CD4-positive, alpha-beta T cell (primary cell): ENCODE measurements around the gene C2CD4D. TPM values are rescaled to one million over a fixed set of nuclear protein-coding genes. Genes with fewer than 3 reads are reported as not detected.
"Not testable (repeated sequence)": the region's sequence is repeated elsewhere in the genome, so short reads cannot be mapped to it uniquely, and the experiment has no call there.

Experiments used
- ATAC-seq: fragments of 200-7000 bp; cut with Tn5 transposase; one replicate; pipeline ENCODE4 v1.10.0; 2022; ENCODE audit warnings: mild to moderate bottlenecking; ENCODE audit not compliant: poor library complexity
- CTCF ChIA-PET: fragments of 350-600 bp; sonication (Branson Sonifier 250); formaldehyde crosslinking; loops from one replicate; lab custom pipeline; 2021; ENCODE audit warnings: antibody characterized with exemption, inconsistent platforms; lab: Charles Lee
- POLR2A ChIA-PET: fragments of 350-600 bp; sonication (Branson Sonifier 250); formaldehyde crosslinking; loops from one replicate; lab custom pipeline; 2021; ENCODE audit warnings: antibody characterized with exemption, inconsistent platforms; lab: Charles Lee
- DNase-seq, 14 experiments: peaks; one replicate each; pipeline ENCODE4 v3.0.0-alpha.2; 2013 to 2020; ENCODE audit warnings: mixed read lengths in 2 of 14
- H3K27ac ChIP-seq, 2 donors: one replicate each; pipeline versions ENCODE4 v1.5.1 to v1.7.0; 2013; ENCODE audit warnings: low read length in 2 of 2, low read depth in 1 of 2, mild to moderate bottlenecking in 1 of 2
- H3K27me3 ChIP-seq, 2 experiments: 1 replicate in 1 of 2; 2 replicates in 1 of 2; pipeline versions ENCODE4 v1.6.1 to v1.7.0; 2013; ENCODE audit warnings: low read length in 2 of 2, control low read depth in 1 of 2, mild to moderate bottlenecking in 1 of 2, moderate library complexity in 1 of 2; ENCODE audit not compliant: insufficient read depth in 2 of 2, control insufficient read depth in 1 of 2
- H3K36me3 ChIP-seq: one replicate; pipeline ENCODE4 v1.6.1; 2013; ENCODE audit warnings: low read length, control low read depth; ENCODE audit not compliant: insufficient read depth
- H3K4me1 ChIP-seq: one replicate; pipeline ENCODE4 v1.6.1; 2013; ENCODE audit warnings: low read length, control low read depth; ENCODE audit not compliant: insufficient read depth
- H3K4me3 ChIP-seq: one replicate; pipeline ENCODE4 v1.5.1; 2013; ENCODE audit warnings: mild to moderate bottlenecking, low read length, moderate library complexity
- H3K9me3 ChIP-seq, 2 experiments: 1 replicate in 1 of 2; 2 replicates in 1 of 2; pipeline versions ENCODE4 v1.6.1 to v1.7.0; 2013; ENCODE audit warnings: low read length in 2 of 2, mild to moderate bottlenecking in 2 of 2, control low read depth in 1 of 2, moderate library complexity in 1 of 2; ENCODE audit not compliant: control insufficient read depth in 1 of 2, insufficient read depth in 1 of 2
- H3K27ac Mint-ChIP-seq: one replicate; pipeline ENCODE4 v1.8.0; 2020; ENCODE audit warnings: mixed read lengths
- H3K27me3 Mint-ChIP-seq: one replicate; pipeline ENCODE4 v1.8.0; 2021; ENCODE audit warnings: mixed read lengths
- H3K36me3 Mint-ChIP-seq: one replicate; pipeline ENCODE4 v1.8.0; 2021; ENCODE audit warnings: low read depth, mixed read lengths
- H3K4me1 Mint-ChIP-seq: one replicate; pipeline ENCODE4 v1.8.0; 2021; ENCODE audit warnings: low read depth, mixed read lengths
- H3K4me3 Mint-ChIP-seq: one replicate; pipeline ENCODE4 v1.8.0; 2020; ENCODE audit warnings: mild to moderate bottlenecking, mixed read lengths
- H3K9me3 Mint-ChIP-seq: one replicate; pipeline ENCODE4 v1.8.0; 2020; ENCODE audit warnings: mixed read lengths
- intact Hi-C, 2 experiments: fragments of 100-400 bp; cut with DNase I in 1 of 2; cut with micrococcal nuclease in 1 of 2; formaldehyde crosslinking; loops; one replicate each; pipeline versions ENCODE4 v1.15.1 to v1.9.0; 2023 to 2025; cut with DNase I, micrococcal nuclease
- total RNA-seq, 174 experiments: library from RNA in 2 of 174; stranded (reverse) in 2 of 174; gene quantifications; one replicate each; pipeline ENCODE4 v1.2.3 and lab custom pipeline; 2021 to 2026
- TF ChIP-seq, protein P1 (sequence below): fragments of 200-600 bp; IDR thresholded peaks from one replicate; pipeline ENCODE4 v1.8.0; 2022; ENCODE audit warnings: antibody characterized with exemption, mild to moderate bottlenecking

C2CD4D gene
- total RNA-seq, 2 experiments from 2014 or later = 0.75 to 0.88 TPM

DNA sequence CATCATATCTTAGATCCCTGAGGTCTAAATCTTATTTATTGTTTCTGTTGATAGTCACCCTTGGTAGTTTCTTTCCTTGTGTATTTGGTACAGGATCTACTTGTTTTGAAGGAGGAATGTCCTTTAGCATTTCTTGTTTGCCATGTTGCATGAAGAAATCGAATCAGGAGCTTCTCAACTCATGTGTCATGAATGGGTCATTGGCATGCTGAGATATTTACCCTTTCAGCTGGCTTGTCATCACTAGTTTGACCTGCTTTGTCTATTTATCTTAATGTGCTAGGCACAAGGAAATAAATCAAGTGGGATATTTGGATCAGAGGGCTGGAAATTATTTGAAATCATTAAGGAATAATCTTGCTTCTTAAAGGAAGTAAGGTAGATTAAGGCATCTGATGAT is 45.9 kb upstream of the C2CD4D start:
- intact Hi-C loops = no loop called here
- H3K4me1 ChIP-seq = peaks cover 2% of the 10 kb centered on the region
- ChIA-PET CTCF (no interaction called here), POLR2A (interaction anchor here (0.9 to 1.0 kb wide), 2 partner anchors 10 to 13 kb away, joined by 3 to 4 read pairs; no protein-coding TSS in a partner anchor)
- H3K36me3 ChIP-seq = peaks cover 38% of the 10 kb centered on the region
- no peak overlapping the region for H3K27ac ChIP-seq
- H3K9me3 Mint-ChIP-seq = no peaks in the 10 kb centered on the region
- DNase-seq (no peak), ATAC-seq (no peak)
- H3K4me3 ChIP-seq = no peak overlapping the region
- no peaks in the 10 kb centered on the region for H3K9me3 ChIP-seq
- H3K36me3 Mint-ChIP-seq = peaks cover 73% of the 10 kb centered on the region
- H3K27me3 Mint-ChIP-seq = no peaks in the 10 kb centered on the region
- no peak overlapping the region for H3K4me3 Mint-ChIP-seq
- TF ChIP-seq, protein P1, sequence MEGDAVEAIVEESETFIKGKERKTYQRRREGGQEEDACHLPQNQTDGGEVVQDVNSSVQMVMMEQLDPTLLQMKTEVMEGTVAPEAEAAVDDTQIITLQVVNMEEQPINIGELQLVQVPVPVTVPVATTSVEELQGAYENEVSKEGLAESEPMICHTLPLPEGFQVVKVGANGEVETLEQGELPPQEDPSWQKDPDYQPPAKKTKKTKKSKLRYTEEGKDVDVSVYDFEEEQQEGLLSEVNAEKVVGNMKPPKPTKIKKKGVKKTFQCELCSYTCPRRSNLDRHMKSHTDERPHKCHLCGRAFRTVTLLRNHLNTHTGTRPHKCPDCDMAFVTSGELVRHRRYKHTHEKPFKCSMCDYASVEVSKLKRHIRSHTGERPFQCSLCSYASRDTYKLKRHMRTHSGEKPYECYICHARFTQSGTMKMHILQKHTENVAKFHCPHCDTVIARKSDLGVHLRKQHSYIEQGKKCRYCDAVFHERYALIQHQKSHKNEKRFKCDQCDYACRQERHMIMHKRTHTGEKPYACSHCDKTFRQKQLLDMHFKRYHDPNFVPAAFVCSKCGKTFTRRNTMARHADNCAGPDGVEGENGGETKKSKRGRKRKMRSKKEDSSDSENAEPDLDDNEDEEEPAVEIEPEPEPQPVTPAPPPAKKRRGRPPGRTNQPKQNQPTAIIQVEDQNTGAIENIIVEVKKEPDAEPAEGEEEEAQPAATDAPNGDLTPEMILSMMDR = no peak
- H3K27ac Mint-ChIP-seq = no peak overlapping the region
- H3K27me3 ChIP-seq = no peaks in the 10 kb centered on the region
- H3K4me1 Mint-ChIP-seq = peaks cover 17% of the 10 kb centered on the region

DNA sequence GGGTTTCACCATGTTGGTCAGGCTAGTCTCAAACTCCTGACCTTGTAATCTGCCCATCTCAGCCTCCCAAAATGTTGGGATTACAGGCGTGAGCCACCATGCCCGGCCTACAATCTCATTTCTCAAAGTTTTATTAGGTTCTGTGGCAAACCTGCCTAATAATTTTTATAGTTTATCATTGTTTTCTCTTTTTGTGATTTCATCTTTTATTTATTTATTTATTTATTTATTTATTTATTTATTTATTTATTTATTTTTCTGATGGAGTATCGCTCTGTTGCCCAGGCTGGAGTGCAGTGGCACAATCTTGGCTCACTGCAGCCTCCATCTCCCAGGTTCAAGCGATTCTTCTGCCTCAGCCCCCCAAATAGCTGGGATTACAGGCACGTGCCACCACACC is 45.3 kb upstream of the C2CD4D start:
- H3K27ac ChIP-seq, CTCF ChIA-PET, H3K27me3 ChIP-seq, H3K27me3 Mint-ChIP-seq, DNase-seq, H3K9me3 Mint-ChIP-seq, H3K4me3 Mint-ChIP-seq, H3K9me3 ChIP-seq, H3K27ac Mint-ChIP-seq, ATAC-seq, H3K4me3 ChIP-seq, H3K4me1 ChIP-seq: not testable (repeated sequence)
- POLR2A ChIA-PET = interaction anchor here (0.9 to 1.5 kb wide), 2 partner anchors 10 to 14 kb away, joined by 3 read pairs; no protein-coding TSS in a partner anchor
- peaks cover 38% of the 10 kb centered on the region for H3K36me3 ChIP-seq
- peaks cover 13% of the 10 kb centered on the region for H3K4me1 Mint-ChIP-seq
- H3K36me3 Mint-ChIP-seq = peaks cover 67% of the 10 kb centered on the region
- intact Hi-C loops = loop anchor here in 1 of 2 experiments (5.0 kb wide), 1 partner anchor 32 kb away; no protein-coding TSS in a partner anchor

DNA sequence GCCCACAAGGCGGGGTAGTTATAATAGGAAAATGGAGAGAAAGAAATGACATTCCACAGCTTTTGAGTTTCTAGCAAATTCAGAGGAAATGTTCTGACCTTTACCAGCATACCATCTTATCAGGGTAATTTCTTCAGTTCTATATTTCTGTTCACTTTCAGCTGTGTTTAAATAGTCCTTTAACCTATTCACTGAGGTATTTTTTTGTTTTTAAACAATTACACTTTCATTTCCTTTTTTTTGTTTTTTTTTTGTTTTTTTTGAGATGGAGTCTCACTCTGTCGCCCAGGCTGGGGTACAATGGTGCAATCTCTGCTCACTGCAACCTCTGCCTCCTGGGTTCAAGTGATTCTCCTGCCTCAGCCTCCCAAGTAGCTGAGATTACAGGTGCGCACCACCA is 44.8 kb upstream of the C2CD4D start:
- H3K27me3 Mint-ChIP-seq, H3K9me3 Mint-ChIP-seq, ATAC-seq, H3K4me3 ChIP-seq, H3K4me1 ChIP-seq, CTCF ChIA-PET, H3K4me3 Mint-ChIP-seq, H3K27me3 ChIP-seq, H3K9me3 ChIP-seq, DNase-seq, H3K27ac ChIP-seq, H3K27ac Mint-ChIP-seq: not testable (repeated sequence)
- intact Hi-C loops = loop anchor here in 1 of 2 experiments (5.0 kb wide), 1 partner anchor 33 kb away; no protein-coding TSS in a partner anchor
- H3K36me3 Mint-ChIP-seq = peaks cover 64% of the 10 kb centered on the region
- POLR2A ChIA-PET = interaction anchor here (0.8 to 1.5 kb wide), 3 partner anchors 9 to 117 kb away, joined by 3 read pairs; no protein-coding TSS in a partner anchor
- peaks cover 37% of the 10 kb centered on the region for H3K36me3 ChIP-seq
- H3K4me1 Mint-ChIP-seq = peaks cover 12% of the 10 kb centered on the region

DNA sequence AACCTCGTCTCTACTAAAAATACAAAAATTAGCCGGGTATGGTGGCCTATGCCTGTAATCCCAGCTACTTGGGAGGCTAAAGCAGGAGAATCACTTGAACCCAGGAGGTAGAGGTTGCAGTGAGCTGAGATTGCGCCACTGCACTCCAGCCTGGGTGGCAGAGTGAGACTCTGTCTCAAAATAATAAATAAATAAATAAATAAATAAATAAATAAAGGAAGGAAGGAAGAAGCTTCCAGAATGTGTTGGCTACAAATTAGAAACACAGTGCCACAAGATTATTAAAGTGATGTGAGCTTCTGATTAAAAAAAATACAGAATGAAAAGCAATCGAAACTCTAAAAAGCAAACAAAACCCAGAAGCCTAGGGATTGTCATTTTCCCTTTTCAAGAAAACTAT is 44.3 kb upstream of the C2CD4D start:
- intact Hi-C loops = loop anchor here in 1 of 2 experiments (5.0 kb wide), 1 partner anchor 33 kb away; no protein-coding TSS in a partner anchor
- H3K4me1 ChIP-seq, H3K9me3 ChIP-seq, H3K4me1 Mint-ChIP-seq, H3K27ac ChIP-seq, H3K27me3 ChIP-seq, ATAC-seq, H3K27me3 Mint-ChIP-seq, H3K4me3 Mint-ChIP-seq, H3K4me3 ChIP-seq, CTCF ChIA-PET, DNase-seq, H3K9me3 Mint-ChIP-seq, H3K27ac Mint-ChIP-seq: not testable (repeated sequence)
- H3K36me3 ChIP-seq = peaks cover 37% of the 10 kb centered on the region
- H3K36me3 Mint-ChIP-seq = peaks cover 60% of the 10 kb centered on the region
- POLR2A ChIA-PET = interaction anchor here (0.8 to 1.5 kb wide), 2 partner anchors 15 to 118 kb away, joined by 3 read pairs; no protein-coding TSS in a partner anchor

DNA sequence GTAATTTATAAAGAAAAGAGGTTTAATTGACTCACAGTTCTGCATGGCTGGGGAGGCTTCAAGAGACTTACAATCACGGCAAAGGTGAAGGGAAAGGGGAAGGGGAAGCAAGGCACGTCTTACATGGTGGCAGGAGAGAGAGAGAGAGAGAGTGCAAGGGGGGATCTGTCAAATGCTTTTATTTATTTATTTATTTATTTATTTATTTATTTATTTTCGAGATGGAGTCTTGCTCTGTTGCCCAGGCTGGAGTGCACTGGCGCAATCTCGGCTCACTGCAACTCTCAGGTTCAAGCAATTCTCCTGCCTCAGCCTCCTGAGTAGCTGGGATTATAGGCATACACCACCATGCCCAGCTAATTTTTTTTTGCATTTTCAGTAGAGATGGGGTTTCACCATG is 43.3 kb upstream of the C2CD4D start:
- POLR2A ChIA-PET = interaction anchor here (2.0 kb wide), 1 partner anchor 23 kb away, joined by 5 read pairs; no protein-coding TSS in a partner anchor
- H3K4me1 Mint-ChIP-seq, H3K27me3 ChIP-seq, H3K4me3 ChIP-seq, H3K9me3 ChIP-seq, H3K9me3 Mint-ChIP-seq, H3K27ac Mint-ChIP-seq, H3K4me1 ChIP-seq, CTCF ChIA-PET, H3K27me3 Mint-ChIP-seq, ATAC-seq, H3K27ac ChIP-seq, H3K4me3 Mint-ChIP-seq, DNase-seq: not testable (repeated sequence)
- intact Hi-C loops = loop anchor here in 1 of 2 experiments (5.0 kb wide), 1 partner anchor 34 kb away; no protein-coding TSS in a partner anchor
- peaks cover 31% of the 10 kb centered on the region for H3K36me3 ChIP-seq
- H3K36me3 Mint-ChIP-seq = peaks cover 62% of the 10 kb centered on the region
